ENCODE data around the gene MED27.

Gene MED27

DNA sequence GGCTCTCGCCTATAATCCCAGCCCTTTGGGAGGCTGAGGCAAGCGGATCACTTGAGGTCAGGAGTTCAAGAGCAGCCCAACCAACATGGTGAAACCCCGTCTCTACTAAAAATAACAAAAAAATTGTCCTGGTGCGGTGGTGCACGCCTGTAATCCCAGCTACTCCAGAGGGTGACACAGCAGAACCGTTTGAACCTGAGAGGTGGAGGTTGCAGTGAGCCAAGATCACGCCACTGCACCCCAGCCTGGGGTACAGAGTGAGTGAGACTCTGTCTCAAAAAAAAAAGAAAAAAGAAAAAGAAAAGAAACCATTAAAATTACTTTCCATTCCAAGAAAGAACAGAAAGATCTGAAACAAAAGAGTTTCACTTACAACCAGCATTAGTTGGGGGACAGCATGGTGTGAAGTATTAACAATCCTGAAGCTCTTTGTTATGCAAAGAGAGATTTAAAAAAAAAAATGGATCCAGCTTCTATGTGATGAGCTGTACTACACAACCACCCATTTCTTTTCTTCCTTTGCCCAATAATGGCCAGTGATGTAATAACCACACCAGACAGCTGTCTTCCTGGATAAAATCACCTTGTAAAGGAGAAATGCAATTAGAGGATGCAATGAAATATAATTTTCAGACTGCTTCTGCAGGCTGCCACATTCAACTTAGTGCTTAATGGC, 76.9 kb downstream of the MED27 start:
- no peak for DNase-seq (ENCODE audit: low read depth in 2 of 2, low spot score in 1 of 2)

DNA sequence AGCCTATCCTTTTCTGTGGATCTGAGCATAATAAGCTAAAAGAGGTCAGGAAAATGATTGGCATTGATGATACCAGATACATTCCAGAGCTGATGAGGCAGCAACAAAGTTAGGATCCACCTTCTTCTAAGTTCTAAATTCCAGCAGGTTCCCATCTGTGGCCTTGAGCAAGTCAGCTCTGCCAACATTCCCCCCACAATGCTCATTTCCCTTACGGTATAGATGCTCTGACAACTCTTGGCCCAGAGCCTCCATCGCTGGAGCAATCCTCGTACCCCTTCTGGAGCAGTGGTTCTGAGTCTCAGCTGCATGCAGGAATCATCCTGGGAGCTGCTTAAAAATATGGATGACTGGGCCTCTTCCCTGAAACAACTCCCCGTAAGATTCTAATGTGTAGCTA, 78.1 kb downstream of the MED27 start:
- DNase-seq (ENCODE audit: low read depth in 2 of 2, low spot score in 1 of 2) = no peak

DNA sequence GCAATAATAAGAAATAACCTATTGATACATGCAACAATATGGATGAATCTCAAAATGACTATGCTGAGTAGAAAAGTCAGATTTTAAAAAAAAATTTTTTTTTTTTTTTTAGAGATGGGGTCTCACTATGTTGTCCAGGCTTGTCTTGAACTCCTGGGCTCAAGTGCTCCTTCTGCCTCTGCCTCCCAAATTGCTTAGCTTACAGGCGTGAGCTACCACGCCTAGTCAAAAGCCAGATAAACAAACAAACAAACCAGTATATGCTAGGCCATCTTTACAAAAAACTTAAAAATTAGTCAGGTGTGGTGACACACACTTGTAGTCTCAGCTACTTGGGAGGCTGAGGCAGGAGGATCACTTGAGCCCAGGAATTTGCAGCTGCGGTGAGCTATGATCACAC, 79.0 kb downstream of the MED27 start:
- no peak for DNase-seq (ENCODE audit: low read depth in 2 of 2, low spot score in 1 of 2)

DNA sequence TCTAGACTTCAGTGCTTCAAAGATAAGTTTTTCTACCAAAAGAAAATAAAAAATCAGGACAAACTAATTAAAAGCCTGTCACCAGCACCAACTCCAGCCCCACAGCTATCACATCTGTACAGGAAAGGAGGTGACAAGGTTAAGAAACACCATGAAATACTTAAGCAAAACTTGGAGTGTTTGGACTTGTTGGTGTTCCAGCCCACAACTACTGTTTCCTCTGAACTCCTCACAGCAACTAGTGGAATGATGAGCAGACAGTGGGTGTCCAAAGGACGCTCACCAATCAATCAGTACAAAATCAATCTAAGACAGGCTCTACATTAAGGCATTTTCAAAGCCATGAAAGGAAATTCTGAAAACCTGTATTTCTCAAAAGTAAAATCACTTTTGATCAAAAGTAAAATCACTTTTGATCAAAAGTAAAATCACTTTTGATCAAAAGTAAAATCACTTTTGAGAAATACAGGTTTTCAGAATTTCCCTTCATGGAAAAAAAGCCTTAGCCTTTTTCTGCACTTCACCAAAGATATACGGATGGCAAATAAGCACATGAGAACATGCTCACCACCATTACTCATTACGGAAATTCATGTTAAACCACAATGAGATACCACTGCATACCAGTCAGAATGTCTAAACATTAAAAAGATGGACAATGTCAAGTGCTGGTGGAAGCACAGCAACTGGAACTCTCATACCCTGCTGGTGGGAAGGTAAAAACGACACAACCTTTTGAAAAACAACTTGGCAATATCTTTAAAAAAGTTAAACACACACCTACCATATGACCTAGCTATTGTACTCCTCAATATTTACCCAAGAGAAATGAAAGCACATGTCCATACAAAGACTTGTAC, 79.7 kb downstream of the MED27 start:
- no peak for DNase-seq (ENCODE audit: low read depth in 2 of 2, low spot score in 1 of 2)

DNA sequence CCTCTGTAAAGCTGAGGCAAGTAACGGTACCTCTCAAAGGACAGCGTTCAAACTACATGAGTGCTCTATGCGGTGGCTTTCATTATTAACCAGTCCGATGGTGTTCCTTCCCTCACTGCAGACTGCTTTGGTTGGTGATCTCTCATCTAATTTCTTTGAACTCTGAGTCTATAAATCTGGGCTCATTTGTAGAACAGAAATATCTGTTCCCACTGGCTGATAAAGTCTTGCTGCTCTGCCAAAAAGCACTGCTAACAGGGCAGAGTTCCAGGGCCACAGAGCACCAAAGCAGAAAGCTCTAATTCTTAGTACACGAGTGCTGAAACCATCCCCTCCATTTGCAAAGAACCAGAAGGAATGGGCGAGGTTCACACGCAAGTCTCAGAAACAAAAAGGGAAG, 81.9 kb downstream of the MED27 start:
- no peak for DNase-seq (ENCODE audit: low read depth in 2 of 2, low spot score in 1 of 2)

DNA sequence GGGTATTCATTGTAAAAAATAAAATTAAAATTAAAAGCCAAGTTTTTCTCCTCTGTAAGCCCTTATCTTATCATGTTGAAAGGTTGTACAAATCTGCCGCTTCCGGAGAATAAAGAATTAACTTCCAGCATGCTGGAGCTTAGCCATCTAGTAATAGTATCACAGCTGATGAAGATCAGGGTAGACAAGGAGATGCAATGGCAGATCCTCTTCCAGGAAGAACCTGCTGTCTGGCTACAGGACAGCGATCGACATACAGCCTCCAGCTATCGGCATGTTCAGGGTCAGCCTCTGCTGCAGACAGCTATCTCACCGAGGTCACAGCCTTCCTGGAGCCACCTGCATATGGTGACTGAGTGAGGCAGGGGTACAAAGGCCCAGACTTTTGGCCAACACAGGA, 82.6 kb downstream of the MED27 start:
- DNase-seq (ENCODE audit: low read depth in 2 of 2, low spot score in 1 of 2) = no peak

DNA sequence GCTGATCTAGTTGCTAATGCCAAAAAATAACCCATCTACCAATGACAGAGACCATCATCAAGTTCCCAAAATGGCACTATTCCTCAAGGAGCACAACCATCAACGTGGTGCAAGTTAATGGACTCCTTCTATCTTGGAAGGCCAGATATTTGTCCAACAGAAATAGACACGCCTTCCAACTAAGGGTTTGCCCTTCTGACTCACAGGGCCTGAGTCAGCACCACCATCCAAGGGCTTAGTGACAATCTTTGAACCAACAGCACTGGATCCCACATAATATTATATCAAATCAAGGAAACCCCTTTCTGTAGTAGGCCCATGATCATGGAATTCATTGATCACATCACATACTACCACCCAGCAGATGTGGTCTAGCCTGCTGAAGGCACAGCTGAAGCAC, 84.3 kb downstream of the MED27 start:
- DNase-seq (ENCODE audit: low read depth in 2 of 2, low spot score in 1 of 2) = no peak

DNA sequence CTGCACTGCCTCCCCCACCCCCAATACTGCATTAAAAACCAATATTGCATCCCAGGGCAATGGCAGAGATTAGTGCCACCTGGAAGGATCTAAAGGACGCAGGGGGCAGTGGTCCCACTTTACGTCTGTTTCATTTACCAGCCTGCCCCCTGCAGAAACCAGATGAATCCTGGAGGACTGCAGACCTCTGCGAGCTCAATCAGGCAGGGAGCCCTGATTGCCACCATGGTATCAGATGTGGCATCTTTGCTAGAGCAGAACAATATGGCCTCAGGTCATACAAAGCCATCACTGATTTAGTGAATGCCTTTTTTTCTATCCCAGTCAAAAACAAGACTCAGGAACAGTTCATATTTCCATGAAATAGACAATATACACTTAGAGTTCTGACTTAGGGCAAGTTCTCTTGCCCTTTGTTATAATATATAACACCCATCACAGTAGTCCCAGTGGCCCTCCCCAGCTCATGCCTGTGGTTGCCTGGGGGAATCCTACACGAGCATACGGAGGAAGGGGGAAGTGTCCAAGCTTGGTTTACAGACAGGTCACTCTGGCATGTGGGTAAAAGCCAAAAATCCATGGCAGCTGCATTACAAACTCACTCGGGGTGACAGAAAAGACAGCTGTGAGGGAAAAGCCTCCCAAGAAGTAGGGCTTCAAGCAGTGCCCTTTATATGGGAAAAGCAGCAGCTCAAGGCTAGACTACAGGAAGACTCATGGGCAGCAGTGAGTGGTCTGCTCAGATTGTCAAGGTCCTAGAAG, 85.1 kb downstream of the MED27 start:
- no peak for DNase-seq (ENCODE audit: low read depth in 2 of 2, low spot score in 1 of 2)

DNA sequence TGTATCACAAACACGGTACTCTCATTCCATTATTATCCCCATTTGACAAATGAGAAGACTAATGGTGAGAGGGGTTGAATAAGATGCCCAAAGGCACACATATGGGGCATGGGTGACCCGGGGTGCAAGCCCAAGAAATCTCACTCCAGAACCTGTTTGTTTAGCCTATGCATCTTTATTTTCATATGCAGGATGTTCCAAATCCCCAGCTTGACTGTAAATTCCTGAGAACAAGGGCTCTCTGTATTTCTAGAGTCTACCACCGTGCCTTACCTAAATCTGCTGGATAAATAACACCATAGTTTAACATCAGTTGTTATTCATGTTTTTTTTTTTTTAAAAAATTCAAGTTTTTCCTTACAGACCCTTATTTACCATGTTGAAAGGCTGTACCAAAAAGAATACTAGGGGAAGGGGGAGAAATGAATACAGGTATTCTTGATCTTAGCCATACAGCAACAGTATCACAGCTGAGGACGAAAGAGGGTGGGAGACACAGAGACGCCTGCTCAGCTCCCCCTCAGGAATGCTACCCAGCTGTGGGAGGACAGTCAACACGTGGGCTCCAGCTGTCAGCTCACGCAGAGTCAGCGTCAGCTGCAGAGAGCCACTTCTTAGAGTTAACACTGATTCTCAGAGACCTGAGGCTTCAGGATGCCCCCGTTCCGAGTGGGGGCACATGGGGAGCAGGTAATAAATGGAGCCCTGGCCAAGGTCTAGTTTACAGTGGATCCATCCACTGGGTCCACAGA, 86.6 kb downstream of the MED27 start:
- no peak for DNase-seq (ENCODE audit: low read depth in 2 of 2, low spot score in 1 of 2)

DNA sequence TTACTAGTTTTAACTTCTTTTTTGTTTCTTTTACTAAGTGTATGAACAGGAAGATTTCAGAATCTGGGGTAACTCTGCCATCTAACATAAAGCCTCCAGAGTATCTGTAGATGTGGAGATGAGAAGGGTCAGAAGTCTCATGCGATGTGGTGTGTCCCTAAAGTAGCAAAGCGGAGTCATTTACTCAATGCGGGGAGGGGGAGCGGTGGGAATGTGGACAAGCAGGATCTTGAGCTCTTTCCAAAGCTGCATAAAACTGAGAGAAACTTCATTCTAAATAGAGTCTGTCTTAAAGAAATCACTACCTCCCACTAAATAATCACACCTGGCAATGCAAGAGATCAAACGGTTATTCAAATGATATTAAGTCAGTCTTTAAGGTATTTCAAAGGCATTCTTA, 92.4 kb downstream of the MED27 start:
- DNase-seq (ENCODE audit: low read depth in 2 of 2, low spot score in 1 of 2) = no peak

DNA sequence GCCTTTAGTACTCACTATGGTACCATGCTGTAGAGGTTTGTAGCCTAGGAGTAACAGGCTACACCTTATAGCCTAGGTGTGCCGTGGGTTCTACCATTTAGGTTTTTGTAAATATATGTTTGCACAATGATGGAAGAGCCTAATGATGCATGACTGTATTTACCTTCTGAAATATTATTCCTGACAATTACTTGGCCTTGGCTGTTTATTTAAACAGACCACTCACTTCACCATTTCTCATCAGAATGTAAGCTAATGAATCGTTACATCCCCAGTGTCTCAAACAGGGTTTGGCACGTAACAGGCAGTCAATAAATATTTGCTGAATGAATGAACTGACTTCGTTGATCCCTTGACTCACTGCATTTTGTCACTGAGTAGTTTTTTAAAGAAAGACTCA, 93.1 kb downstream of the MED27 start:
- no peak for DNase-seq (ENCODE audit: low read depth in 2 of 2, low spot score in 1 of 2)

DNA sequence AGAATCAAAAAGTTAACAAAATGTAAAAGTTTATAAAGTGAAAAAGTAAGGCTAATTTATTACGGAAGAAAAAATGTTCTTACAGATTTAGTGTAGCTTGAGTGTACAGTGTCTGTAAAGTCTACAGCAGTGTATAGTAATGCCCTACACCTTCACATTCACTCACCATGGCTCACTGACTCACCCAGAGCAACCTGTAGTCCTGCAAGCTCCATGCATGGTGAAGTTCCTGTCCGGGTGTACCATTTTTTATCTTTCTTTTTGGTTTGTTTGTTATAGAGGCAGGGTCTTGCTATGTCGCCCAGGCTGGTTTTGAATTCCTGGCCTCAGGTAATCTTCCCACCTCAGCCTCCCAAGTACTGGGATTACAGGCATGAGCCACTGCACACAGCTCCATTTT, 93.6 kb downstream of the MED27 start:
- no peak for DNase-seq (ENCODE audit: low read depth in 2 of 2, low spot score in 1 of 2)

DNA sequence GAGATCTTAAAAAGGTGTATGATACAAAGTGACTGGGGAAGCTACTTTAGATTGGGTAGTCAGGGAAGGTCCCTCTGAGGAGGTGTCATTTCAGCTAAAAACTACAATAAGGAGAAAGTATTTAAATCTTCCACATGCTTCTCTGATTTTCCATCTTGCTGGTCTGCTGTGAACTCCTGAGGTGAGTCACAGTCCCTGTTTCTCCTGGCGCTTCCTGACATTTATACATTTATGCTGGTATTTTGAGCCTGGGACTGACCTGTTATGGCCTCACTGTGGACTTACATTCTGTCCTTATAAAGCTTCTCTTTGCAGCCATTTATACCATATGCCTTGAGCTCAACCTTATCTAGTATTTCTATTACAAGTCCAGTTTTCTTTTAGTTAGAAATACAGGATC, 95.1 kb downstream of the MED27 start:
- no peak for DNase-seq (ENCODE audit: low read depth in 2 of 2, low spot score in 1 of 2)

DNA sequence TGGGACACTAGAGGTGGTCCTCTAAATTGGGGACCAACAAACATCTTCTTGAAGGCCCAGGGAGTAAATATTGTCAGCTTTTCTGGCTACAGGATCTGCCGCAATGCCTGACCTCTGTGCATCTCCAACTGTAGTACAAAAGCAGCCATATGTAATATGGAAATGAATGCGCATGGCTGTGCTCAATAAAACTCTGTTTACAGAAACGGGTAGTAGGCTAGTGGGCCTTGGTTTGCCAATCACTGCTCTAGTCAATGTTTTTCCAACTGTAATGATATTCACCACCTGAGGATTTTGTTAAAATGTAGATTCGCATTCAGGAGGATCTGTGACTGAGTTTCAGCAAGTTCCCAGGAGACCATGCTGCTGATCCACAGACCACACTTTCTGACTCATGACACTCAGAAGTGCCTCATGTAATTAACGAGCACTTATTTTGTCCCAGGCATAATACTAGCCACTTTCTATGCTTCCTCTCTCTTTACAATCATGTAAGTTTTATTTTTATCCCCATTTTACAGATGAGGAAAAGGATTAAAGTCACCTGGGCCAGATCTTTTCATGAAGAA, 96.9 kb downstream of the MED27 start:
- no peak for DNase-seq (ENCODE audit: low read depth in 2 of 2, low spot score in 1 of 2)

DNA sequence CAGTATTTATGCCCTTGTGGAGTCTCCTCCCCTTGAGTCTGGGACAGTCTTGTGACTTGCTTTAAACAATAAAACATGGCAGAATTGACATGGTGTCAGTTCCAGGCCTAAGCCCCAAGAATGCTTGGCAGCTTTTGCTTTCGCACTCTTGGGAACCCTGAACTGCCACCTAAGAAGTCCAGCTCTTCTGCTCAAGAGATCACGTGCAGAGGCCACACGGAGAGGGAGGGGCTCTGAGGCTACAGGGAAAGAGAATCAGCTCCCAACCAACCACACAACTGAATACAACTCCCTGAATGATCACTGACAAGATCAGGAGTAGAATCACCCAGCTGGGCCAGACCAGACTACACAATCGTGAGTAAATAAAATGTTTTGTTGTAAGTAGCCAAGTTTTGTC, 97.6 kb downstream of the MED27 start:
- DNase-seq (ENCODE audit: low read depth in 2 of 2, low spot score in 1 of 2) = no peak

DNA sequence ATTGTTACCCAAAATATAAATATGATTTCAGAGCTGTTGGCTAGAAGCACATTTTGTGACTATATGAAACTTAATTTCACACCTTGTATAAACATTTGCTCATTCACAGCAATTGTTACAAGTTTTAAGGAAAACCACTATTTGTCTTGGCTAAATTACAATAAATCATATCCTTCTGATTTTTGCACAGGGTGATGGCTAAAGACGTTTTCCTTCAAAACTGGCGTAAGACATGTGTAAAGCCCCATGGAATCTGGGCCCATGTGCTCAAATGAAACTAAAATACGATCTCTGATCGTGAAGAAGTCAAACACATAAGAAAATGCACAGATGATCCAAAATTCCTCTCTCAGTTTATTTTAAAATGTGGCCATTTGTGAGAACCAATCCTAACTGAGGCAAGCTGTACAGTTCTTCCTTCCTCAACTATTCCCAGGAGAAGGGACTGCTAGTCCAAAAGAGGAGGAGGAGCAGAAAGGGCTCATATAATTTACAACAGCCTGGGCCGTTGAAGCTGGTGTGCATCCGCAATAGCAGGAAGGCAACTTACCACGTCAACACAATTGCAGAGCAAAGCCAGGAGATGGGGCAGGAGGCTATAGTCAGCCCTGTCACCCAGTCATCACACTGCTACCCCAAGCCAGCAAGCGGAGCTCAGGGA, 98.4 kb downstream of the MED27 start:
- no peak for DNase-seq (ENCODE audit: low read depth in 2 of 2, low spot score in 1 of 2)

DNA sequence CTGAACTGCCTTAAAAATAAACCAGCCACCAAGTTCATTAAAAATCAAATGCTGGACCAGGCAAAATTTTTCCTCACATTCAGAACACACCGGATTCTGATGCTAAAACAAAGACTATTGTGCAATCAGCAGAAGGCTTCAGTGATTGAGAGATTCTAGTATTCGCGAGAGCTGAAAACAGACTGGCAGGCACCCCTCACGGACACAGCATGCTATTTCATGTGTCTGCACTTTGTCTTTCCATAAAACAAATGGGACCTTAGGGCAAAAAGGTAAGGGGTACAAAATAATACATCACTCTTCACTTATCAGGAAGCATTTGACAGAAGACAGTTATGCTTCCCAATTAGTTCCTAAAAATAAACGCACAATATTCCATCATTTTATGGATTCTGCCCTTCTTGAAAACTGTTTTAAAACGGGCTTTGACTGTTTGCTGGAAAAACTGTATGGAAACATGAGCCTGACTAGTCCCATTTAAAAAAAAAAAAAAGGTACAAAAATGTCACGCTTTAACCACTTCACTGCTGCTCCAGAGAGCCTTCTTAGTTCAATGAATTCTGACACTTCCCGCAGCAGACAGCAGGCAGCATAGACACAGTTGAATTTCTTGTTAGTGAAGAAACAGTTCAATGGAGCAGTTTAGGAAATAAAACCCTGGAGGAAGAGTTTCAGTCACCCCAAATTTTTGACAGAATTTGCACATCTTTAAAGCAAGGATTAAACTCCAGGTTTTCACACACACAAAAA, 99.2 kb downstream of the MED27 start:
- DNase-seq (ENCODE audit: low read depth in 2 of 2, low spot score in 1 of 2) = no peak

DNA sequence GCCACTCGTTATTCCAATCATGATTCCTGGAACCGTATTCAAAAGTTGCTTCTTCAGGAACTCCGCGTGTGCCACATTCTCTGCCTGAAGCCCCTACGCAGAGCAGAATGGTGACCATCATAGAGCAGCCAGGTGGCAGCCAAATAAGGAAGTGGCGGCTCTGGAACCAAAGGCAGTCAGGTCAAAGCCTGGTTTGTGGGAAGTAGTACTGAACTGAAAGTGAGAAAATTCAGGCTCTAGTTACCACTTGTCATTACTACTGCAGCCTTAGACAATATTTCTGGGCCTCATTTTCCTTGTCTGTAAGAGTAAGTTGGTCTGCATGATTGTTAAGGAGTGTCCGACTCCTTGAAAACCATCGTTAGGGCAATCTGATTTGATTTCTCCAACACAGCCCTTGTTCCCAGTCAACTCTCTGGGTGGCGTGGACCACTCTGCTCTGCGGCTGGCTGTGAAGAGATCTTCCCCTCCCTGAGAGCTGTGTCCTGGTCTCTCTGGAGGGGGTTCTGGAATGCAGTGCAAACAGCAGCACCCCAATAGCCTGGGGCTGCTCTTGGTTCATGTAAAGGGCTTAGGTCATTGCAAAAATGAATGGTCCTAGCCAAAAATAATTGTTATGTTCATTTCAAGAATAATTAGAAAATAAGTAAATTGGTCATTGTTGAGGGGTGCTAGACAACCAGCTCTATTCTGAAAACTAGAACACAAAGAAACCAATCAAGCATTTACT, 102.4 kb downstream of the MED27 start:
- no peak for DNase-seq (ENCODE audit: low read depth in 2 of 2, low spot score in 1 of 2)
